Suprapubic skin (tissue), 4 donors: ENCODE results near the gene ACVR1.

Source experiments
- POLR2A ChIP-seq, 2 donors: fragments of 450-650 bp; IDR thresholded peaks; one replicate each; pipeline ENCODE4 v1.6.1; 2017; ENCODE audit warnings: antibody characterized with exemption in 2 of 2, mild to moderate bottlenecking in 2 of 2, moderate library complexity in 2 of 2
- POLR2AphosphoS5 ChIP-seq, 3 donors: sonication (generic); formaldehyde crosslinking; IDR thresholded peaks; one replicate each; pipeline ENCODE4 v1.6.1; 2017; ENCODE audit warnings: antibody characterized with exemption in 3 of 3
- TF ChIP-seq, protein P1 (sequence below), 2 donors: fragments of 200-600 bp in 1 of 2; fragments of 450-650 bp in 1 of 2; sonication (generic) in 1 of 2; IDR thresholded peaks; one replicate each; pipeline ENCODE4 v1.5.1; 2016 to 2019; ENCODE audit warnings: antibody characterized with exemption in 2 of 2, mild to moderate bottlenecking in 1 of 2, moderate library complexity in 1 of 2

DNA sequence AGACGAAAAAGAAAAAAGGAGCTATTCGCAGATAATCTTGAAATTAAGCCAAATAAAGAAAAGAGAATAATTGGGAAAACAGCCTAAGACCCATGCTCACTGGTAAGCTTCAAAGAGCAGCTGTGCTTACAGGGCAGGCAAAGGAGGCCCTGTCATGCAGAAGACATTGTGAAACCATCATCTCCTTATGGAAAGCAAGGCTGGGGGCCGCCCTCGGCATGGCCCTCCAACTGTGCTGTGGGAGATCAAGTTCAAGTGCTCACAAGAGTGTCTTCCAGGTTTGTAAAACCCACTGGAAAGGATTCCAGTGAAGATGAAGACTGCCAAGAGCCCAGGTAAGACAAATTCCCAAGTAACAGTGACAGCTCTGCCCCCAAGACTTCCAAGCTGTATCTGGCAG, 32.2 kb downstream of the ACVR1 start:
- no peak for TF ChIP-seq POLR2AphosphoS5 (IDR thresholded peaks at IDR 0.05)
- no peak for TF ChIP-seq POLR2A (IDR thresholded peaks at IDR 0.05)
- TF ChIP-seq, protein P1, sequence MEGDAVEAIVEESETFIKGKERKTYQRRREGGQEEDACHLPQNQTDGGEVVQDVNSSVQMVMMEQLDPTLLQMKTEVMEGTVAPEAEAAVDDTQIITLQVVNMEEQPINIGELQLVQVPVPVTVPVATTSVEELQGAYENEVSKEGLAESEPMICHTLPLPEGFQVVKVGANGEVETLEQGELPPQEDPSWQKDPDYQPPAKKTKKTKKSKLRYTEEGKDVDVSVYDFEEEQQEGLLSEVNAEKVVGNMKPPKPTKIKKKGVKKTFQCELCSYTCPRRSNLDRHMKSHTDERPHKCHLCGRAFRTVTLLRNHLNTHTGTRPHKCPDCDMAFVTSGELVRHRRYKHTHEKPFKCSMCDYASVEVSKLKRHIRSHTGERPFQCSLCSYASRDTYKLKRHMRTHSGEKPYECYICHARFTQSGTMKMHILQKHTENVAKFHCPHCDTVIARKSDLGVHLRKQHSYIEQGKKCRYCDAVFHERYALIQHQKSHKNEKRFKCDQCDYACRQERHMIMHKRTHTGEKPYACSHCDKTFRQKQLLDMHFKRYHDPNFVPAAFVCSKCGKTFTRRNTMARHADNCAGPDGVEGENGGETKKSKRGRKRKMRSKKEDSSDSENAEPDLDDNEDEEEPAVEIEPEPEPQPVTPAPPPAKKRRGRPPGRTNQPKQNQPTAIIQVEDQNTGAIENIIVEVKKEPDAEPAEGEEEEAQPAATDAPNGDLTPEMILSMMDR (IDR thresholded peaks at IDR 0.05), result no peak
